K562 (cell line): ENCODE data around the gene PCDHA11. TPM values are rescaled to one million over a fixed set of nuclear protein-coding genes. Genes with fewer than 3 reads are reported as not detected.

Source experiments
- ATAC-seq: fragments of 200-7000 bp; cut with Tn5 transposase; 3 replicates; pipeline ENCODE4 v1.9.1; 2020; ENCODE audit warnings: moderate library complexity
- BruUV-seq: library from RNA; stranded (reverse); fragments of 400-500 nt; replicated peaks from 2 replicates; lab custom pipeline; 2021; lab: Mats Ljungman, UMichigan
- CTCF ChIA-PET: fragments of 300-600 bp; formaldehyde crosslinking; extraction: SDS; loops from one replicate; lab custom pipeline; 2021; ENCODE audit warnings: low intra/inter-chr PET ratio; lab: Yijun Ruan, JAX
- POLR2A ChIA-PET: fragments of 300-600, 350-650 bp; sonication (Branson Sonifier 250); formaldehyde crosslinking; extraction: SDS; loops from one replicate; lab custom pipeline; 2021; ENCODE audit warnings: antibody characterized with exemption, inconsistent platforms; lab: Yijun Ruan, JAX
- DNase-seq, 4 experiments: peaks; one replicate each; pipeline versions ENCODE4 v3.0.0 to v3.0.0-alpha.2; 2011 to 2018; ENCODE audit warnings: low spot score in 3 of 4, mixed read lengths in 3 of 4; ENCODE audit errors: extremely low read depth in 1 of 4
- FAIRE-seq: peaks from 2 replicates; lab custom pipeline; 2011; peaks lifted over from hg19 to GRCh38; lab: Jason Lieb, UNC
- H2AFZ ChIP-seq: 2 replicates; pipeline ENCODE4 v1.6.0; 2011; ENCODE audit warnings: low read depth, low read length, control low read depth, inconsistent platforms
- H3K27ac ChIP-seq: fragments of 200-600 bp; 3 replicates; pipeline ENCODE4 v1.8.0; 2011; ENCODE audit warnings: low read depth, mild to moderate bottlenecking, control low read depth, inconsistent platforms, low read length, moderate library complexity, mixed read lengths; ENCODE audit errors: extremely low read depth
- H3K27me3 ChIP-seq, 2 experiments: fragments of 300-600 bp in 1 of 2; 2 replicates in 1 of 2; 3 replicates in 1 of 2; pipeline versions ENCODE4 v1.6.0 to v1.8.0; 2011; ENCODE audit warnings: inconsistent platforms in 2 of 2, low read length in 2 of 2, mild to moderate bottlenecking in 1 of 2, mixed read lengths in 1 of 2, moderate library complexity in 1 of 2; ENCODE audit not compliant: control insufficient read depth in 2 of 2, insufficient read depth in 2 of 2
- H3K36me3 ChIP-seq: fragments of 300-600 bp; 3 replicates; pipeline ENCODE4 v1.8.0; 2011; ENCODE audit warnings: mild to moderate bottlenecking, low read length, inconsistent platforms; ENCODE audit not compliant: control insufficient read depth, insufficient read depth
- H3K4me1 ChIP-seq, 2 experiments: fragments of 200-600 bp in 1 of 2; replicated peaks in 1 of 2; 2 replicates in 1 of 2; 3 replicates in 1 of 2; pipeline versions ENCODE4 v1.5.1 to v1.8.0; 2011; ENCODE audit warnings: inconsistent platforms in 2 of 2, low read length in 2 of 2, mild to moderate bottlenecking in 1 of 2, mixed read lengths in 1 of 2, moderate library complexity in 1 of 2; ENCODE audit not compliant: control insufficient read depth in 2 of 2, insufficient read depth in 2 of 2
- H3K4me2 ChIP-seq: 2 replicates; pipeline ENCODE4 v1.6.1; 2011; ENCODE audit warnings: low read length, control low read depth, inconsistent platforms, mixed read lengths; ENCODE audit not compliant: insufficient read depth
- H3K4me3 ChIP-seq: fragments of 200-600 bp; sonication (generic), shearing (Covaris generic); 2 replicates; pipeline ENCODE4 v1.5.1; 2016; ENCODE audit warnings: control low read depth, inconsistent platforms
- H3K79me2 ChIP-seq: fragments of 200-600 bp; 3 replicates; pipeline ENCODE4 v1.8.0; 2011; ENCODE audit warnings: low read length, inconsistent platforms; ENCODE audit not compliant: control insufficient read depth, insufficient read depth
- H3K9ac ChIP-seq, 2 experiments: 2 replicates each; pipeline versions ENCODE4 v1.6.0 to v1.6.1; 2011; ENCODE audit warnings: low read depth in 2 of 2, low read length in 2 of 2, control low read depth in 1 of 2, inconsistent platforms in 1 of 2, mild to moderate bottlenecking in 1 of 2, mixed read lengths in 1 of 2; ENCODE audit not compliant: insufficient read depth in 1 of 2
- H3K9me1 ChIP-seq: one replicate; pipeline ENCODE4 v1.6.0; 2011; ENCODE audit warnings: inconsistent platforms, mild to moderate bottlenecking, low read length, moderate library complexity; ENCODE audit not compliant: control insufficient read depth, insufficient read depth
- H3K9me3 ChIP-seq: replicated peaks from 2 replicates; pipeline ENCODE4 v1.5.1; 2011; ENCODE audit warnings: low read depth, low read length, inconsistent platforms; ENCODE audit not compliant: control insufficient read depth, insufficient read depth
- H4K20me1 ChIP-seq: replicated peaks from 2 replicates; pipeline ENCODE4 v1.6.1; 2011; ENCODE audit warnings: low read length, inconsistent platforms, mixed read lengths; ENCODE audit not compliant: control insufficient read depth, insufficient read depth
- CHD1 ChIP-seq: fragments of 200-600 bp; sonication (generic); IDR thresholded peaks from one replicate; pipeline ENCODE4 v1.6.1; 2012; ENCODE audit warnings: mild to moderate bottlenecking, moderate library complexity, low read length, inconsistent platforms
- COPS2 ChIP-seq: fragments of 450-650 bp; conservative IDR thresholded peaks from 2 replicates; pipeline ENCODE4 v1.6.1; 2016; ENCODE audit warnings: mild to moderate bottlenecking, moderate library complexity
- HDAC8 ChIP-seq: fragments of 450-650 bp; IDR thresholded peaks from 2 replicates; pipeline ENCODE4 v1.6.1; 2016; ENCODE audit warnings: mild to moderate bottlenecking, missing genetic modification characterization, moderate library complexity, missing compliant biosample characterization
- NRF1 ChIP-seq, 2 experiments: fragments of 450-650 bp; IDR thresholded peaks in 1 of 2; conservative IDR thresholded peaks in 1 of 2; 2 replicates each; pipeline ENCODE4 v1.6.1; 2014; ENCODE audit warnings: mild to moderate bottlenecking in 2 of 2
- SPI1 ChIP-seq: IDR thresholded peaks from 2 replicates; pipeline ENCODE4 v1.6.1; 2011; ENCODE audit warnings: low read depth, low read length, control low read depth, borderline replicate concordance
- ZNF121 ChIP-seq: sonication (generic); formaldehyde crosslinking; conservative IDR thresholded peaks from 2 replicates; pipeline ENCODE4 v1.8.0; 2022; ENCODE audit warnings: missing genetic modification reagents
- ZNF561 ChIP-seq: fragments of 450-650 bp; formaldehyde crosslinking; conservative IDR thresholded peaks from 2 replicates; pipeline ENCODE4 v1.4.0; 2020; ENCODE audit warnings: mild to moderate bottlenecking, moderate library complexity
- WGBS: fragments of 100-300 bp; shearing (Covaris generic); methylation state at CpG from one replicate; pipeline ENCODE4 v1.1.6; 2016; ENCODE audit warnings: low coverage, mixed read lengths; ENCODE audit not compliant: insufficient coverage; ENCODE audit errors: missing lambda C conversion rate; 5-methylcytosine and 5-hydroxymethylcytosine counted together
- in situ Hi-C: fragments of 300-500 bp; cut with MboI; formaldehyde crosslinking; loops from 4 replicates; pipeline ENCODE4 v1.15.0; 2018; ENCODE audit warnings: inconsistent platforms, mixed read lengths
- intact Hi-C: fragments of 100-400 bp; cut with micrococcal nuclease; formaldehyde crosslinking; loops from 2 replicates; pipeline ENCODE4 v1.14.2; 2022
- polyA plus RNA-seq, 8 experiments: library from polyadenylated mRNA; depleted of rRNA in 4 of 8; stranded (reverse) in 5 of 8; unstranded in 3 of 8; fragments of >200 nt; fragmentation: Nextera tagmentation in 2 of 8; fragmentation: Illumina TruSeq in 1 of 8; extraction: Ambion mirVana in 2 of 8; extraction: Trizol in 1 of 8; gene quantifications; 2 replicates each; pipeline versions ENCODE4 v1.2.1 to v1.2.3, GENCODE V29; 2011 to 2014; ENCODE audit warnings: inconsistent platforms in 1 of 8, missing spikeins in 1 of 8
- total RNA-seq, 7 experiments: library from RNA; depleted of rRNA in 6 of 7; stranded (reverse); fragments of >200 nt in 6 of 7; fragmentation: Illumina TruSeq in 2 of 7; extraction: Trizol in 2 of 7; gene quantifications; 2 replicates each; pipeline versions ENCODE4 v1.2.1 to v1.2.3, GENCODE V29; 2011 to 2021; ENCODE audit warnings: low replicate concordance in 1 of 7
- TF ChIP-seq, protein P1 (sequence below): sonication (generic); formaldehyde crosslinking; IDR thresholded peaks from 2 replicates; pipeline ENCODE4 v1.8.1; 2022; ENCODE audit warnings: missing genetic modification reagents

PCDHA11 gene
- total and polyA plus RNA-seq, 9 of the 15 experiments (the other 6 are each of a cell fraction or from before 2014, with no cell fraction given), result not detected

DNA sequence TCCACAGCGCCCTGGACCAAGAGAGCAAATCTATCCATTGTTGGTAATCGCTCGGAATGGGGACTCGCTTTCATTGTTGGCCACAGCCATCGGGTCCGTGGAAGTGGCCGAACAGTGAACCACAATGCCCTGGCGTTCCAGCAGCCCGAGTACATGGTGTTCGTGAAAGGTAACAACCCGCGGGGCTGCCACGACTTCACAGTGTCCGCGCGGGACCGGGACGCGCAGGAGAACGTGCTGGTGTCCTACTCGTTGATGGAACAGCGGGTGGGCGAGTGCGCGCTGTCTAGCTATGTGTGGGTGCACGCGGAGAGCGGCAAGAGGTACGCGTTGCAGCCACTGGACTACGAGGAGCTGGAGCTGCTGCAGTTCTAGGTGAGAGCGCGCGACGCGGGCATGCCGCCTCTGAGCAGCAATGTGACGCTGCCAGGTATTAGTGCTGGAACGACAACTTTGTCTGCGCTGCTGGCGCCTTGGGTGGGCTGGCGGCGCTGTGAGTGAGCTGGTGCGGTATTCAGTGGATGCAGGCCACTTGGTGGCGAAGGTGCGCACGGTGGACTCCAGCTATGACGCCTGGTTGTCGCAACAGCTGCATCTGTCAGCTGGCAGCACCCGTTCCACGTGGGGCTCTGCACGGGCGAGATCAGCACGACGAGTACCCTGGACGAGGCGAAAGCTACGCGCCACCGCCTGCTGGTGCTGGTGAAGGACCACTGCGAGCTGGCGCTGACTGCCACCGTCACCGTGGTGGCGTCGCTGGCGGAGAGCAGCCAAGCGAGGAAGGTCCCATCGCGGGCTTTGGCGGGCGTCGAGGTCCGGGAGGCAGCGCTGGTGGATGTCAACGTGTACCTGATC is 6.1 kb upstream of the PCDHA11 start:
- intact Hi-C loops (no loop called here), in situ Hi-C loops (no loop called here)
- Histone ChIP-seq H3K9me3 (no peaks in the 10 kb centered on the region), H3K4me1 (peaks cover 0 to 7% of the 10 kb centered on the region in 2 experiments; a peak in 1 of 5 replicates), H3K9ac (no peak overlapping the region), H3K27me3 (peaks cover 0 to 4% of the 10 kb centered on the region in 2 experiments; a peak in 2 of 5 replicates), H3K4me3 (no peak overlapping the region), H3K79me2 (no peaks in the 10 kb centered on the region), H4K20me1 (no peaks in the 10 kb centered on the region), H3K9me1 (no peaks in the 10 kb centered on the region), H3K27ac (no peak overlapping the region), H3K36me3 (no peaks in the 10 kb centered on the region), H2AFZ (no peak overlapping the region), H3K4me2 (no peak overlapping the region)
- ChIA-PET CTCF (no interaction called here), POLR2A (no interaction called here)
- no peak for DNase-seq
- no peak for ATAC-seq
- no TSS peak for BruUV-seq
- FAIRE-seq, result no peak
- TF ChIP-seq HDAC8 (tag), result no peak
- TF ChIP-seq COPS2, result no peak
- no peak for TF ChIP-seq NRF1 (conservative IDR thresholded peaks at IDR 0.05 in 1 of 2, IDR thresholded peaks at IDR 0.05 in 1 of 2)
- TF ChIP-seq, protein P1, sequence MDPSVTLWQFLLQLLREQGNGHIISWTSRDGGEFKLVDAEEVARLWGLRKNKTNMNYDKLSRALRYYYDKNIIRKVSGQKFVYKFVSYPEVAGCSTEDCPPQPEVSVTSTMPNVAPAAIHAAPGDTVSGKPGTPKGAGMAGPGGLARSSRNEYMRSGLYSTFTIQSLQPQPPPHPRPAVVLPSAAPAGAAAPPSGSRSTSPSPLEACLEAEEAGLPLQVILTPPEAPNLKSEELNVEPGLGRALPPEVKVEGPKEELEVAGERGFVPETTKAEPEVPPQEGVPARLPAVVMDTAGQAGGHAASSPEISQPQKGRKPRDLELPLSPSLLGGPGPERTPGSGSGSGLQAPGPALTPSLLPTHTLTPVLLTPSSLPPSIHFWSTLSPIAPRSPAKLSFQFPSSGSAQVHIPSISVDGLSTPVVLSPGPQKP (CRISPR knock-in tag), result no peak
- no peak for TF ChIP-seq SPI1
- no peak for TF ChIP-seq CHD1
- TF ChIP-seq ZNF121, result no peak
- no peak for TF ChIP-seq ZNF561 (CRISPR knock-in tag)
- 3% methylated on average over 74 of the region's 76 CpGs for WGBS
